Activated CD4-positive, alpha-beta T cell treated with anti-CD3 and anti-CD28 coated beads for 1 hour (primary cell): ENCODE results near the gene RAPGEF2.
"Not testable (repeated sequence)": the region's sequence is repeated elsewhere in the genome, so short reads cannot be mapped to it uniquely, and the experiment has no call there.

Source experiments
- DNase-seq: peaks from one replicate; pipeline ENCODE4 v3.0.0-alpha.2; 2020

The RAPGEF2 gene

DNA sequence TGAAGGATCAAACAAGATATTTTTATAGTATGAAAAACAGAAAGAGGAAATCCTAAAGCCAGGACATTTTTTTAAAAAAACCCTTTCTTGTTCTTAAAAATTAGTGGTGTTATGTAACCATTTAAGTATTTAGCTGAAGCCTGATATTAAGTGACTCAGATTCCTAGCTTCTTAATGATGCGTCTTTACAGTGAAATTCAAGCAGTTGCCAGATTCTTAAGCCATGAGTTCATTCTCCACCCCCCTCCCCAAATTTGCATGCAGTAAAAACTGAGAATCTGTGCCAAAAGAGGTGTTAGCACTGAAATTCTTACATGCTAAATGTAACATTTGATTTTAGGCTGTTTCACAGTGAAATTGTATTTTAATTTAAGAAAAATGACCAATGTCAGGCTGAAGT is 180.8 kb downstream of the RAPGEF2 start:
- DNase-seq: no peak

DNA sequence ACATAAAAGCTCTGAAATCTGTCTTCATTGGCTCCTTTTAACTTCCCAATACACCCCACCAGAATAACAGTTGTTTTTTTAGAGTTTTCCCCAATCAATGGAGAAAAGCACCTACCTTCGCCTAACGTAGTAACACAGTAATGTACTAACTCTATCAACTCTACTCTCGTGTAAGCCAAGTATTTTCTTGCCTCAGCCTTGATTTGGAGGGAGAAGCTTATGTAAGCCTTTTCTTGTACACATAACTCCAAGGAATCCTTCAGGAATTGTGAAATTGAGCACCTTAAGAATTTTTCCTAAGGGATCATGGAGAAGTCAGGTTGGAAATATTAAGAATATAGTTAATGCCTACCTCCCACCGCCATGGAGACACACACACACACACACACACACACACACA is 181.2 kb downstream of the RAPGEF2 start:
- no peak for DNase-seq

DNA sequence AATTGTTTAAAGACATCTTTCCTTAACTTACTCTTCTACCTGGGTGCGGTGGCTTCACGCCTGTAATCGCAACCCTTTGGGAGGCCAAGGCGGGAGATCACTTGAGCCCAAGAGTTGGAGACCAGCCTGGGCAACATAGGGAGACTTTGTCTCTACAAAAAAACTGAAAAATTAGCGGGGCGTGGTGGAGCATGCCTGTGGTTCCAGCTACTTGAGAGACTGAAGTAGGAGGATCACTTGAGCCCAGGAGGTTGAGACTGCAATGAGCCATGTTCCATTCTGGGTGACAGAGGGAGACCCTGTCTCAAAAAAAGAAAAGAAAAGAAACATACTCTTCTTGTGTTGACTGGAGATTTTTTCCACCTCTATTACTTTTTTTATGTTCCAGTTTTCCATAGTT is 181.9 kb downstream of the RAPGEF2 start:
- DNase-seq: no peak

DNA sequence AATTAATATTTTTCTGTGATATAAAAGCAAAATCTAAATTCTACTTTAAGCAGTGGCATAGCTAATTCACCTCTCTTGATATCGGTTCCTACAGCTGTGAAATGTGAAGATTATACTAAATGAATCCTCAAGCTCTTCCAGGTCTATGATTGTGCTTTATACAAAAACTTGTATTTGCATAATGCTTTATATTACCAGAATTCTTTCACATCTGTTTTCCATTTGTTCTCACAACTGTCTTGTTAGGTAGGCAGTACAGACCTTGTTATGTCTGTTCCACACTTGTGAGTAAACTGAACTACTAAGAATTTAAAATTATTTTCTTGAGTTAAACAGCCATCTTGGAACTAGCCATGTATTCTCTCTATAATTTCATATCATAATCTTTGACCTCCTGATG is 184.9 kb downstream of the RAPGEF2 start:
- DNase-seq: no peak

DNA sequence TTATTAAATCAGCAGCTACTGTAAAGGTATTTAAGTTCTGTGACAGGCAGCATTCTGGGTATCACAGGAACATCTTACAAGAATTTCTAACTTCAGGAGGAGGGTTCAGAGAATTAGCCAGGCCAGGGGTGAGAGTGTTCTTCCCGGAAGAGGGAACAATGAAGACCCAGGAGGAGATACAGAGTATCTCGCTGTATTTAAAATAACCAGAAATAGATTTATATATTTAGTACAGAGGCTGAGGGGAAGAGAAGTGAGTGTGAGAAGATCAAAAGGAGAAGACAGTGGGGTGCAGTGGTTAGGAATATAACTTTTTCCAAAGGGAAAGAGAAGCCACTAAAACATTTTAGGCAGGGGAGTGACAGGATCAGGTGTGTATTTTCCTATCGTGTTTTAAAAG is 186.8 kb downstream of the RAPGEF2 start:
- no peak for DNase-seq

DNA sequence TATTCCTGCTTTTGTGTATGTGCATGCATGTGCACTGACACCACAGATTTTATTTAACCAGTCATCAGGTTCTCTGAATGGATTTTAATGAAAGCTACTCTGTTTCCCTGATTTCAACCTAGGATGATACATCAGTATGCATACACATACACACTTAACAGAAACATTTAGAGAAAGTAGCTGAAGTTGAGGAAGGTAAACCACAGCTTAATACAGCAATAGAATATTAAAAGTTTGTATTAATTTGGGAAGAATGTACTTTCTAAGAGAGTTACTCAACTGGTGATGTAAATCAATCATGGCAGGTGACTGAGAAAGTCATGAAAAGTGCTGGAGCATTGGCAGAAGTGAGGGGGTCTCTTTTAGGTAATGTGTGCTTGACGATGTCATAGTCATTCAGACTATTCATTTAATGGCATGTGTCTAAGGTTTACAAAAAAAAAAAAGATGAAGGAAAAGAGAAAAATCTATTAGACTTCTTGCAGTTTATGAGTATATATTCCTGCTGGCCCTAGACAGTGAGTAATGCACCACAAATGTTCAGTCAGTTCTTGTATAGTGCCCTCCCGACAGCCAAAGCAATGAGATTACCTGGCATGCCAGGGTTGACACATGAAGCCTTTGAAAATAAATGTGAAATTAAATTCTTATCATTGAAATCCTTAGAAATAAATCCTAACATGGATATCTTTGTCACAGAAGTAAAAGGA is 187.6 kb downstream of the RAPGEF2 start:
- no peak for DNase-seq

DNA sequence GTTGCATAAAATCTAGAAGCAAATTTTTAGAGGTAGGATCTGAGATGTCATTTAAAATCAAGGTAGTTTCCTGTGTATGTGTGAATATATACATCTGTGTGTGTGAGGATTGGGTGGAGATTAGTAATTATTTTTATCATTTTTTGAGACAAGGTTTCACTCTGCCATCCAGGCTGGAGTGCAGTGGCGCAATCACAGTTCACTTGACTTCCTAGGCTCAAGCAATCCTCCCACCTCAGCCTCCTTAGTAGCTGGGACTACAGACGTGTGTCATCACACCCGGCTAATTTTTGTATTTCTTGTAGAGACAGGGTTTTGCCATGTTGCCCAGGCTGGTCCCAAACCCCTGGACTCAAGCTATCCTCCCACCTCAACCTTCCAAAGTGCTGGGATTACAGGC is 188.3 kb downstream of the RAPGEF2 start:
- DNase-seq: no peak

DNA sequence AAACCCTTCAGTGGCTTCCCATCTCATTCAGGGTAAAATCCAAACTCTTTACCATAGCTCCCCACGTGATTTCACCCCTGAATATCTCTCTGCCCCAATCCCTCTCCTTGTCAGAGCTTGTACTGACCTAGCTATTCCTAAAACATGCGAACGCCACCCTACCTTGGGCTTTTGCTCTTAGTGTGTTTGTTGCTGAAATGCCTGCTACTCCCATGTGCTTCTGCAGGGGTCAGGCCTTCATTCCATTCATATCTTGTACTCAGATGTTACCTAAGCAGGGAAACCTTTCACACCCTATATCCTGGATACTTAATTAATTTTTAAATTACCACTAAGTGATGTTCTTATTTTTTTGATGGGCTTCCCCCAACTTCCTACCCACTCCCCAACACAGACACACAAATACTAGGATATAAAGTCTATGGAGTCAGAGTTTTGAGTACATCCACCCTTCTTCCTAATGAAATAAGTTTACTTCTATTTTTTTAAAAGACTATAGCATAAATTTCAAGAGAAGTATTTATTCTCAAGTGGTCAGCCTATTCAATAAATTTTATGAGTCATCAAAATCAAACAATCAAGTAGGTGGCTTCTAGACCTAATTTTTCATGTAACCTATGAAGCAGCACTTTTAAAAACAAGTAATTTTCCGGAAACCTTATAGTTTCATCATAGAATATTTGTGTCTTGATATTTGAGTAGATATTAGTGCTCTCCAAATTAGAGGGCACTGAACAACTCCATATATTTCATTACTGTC is 189.4 kb downstream of the RAPGEF2 start:
- DNase-seq: no peak

DNA sequence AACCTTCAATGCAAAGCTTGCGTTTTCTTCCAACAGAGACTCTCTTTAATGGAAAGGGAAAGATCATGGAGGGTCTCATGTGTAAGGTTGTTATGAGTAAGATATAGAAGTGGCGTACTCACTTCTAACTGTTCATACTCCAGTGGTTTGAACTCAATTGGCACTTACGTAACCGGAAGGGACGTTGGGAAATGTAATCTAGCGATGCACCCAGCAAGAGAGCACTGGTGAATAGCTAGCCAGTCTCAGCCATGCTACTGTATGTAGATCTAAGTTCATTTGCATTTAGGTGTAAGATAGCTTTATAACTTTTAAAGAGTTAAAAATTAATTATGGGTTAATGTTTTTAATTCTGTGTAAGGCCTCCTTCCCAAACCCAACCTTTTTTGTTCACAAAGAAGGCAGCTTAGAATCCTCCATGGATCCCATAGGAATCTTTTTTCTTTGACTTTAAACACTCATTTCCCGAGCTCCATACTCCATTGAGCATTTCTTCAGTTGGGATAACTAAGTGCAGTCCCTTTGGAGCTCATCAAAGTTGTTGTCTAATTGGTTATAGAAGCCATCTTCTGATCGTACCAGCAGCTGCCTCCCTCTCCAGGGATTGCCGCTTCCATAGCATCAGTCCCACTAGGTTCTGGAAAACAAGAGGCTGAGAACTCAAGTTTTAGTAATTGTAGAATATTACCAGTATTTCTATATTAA is 191.1 kb downstream of the RAPGEF2 start:
- no peak for DNase-seq

DNA sequence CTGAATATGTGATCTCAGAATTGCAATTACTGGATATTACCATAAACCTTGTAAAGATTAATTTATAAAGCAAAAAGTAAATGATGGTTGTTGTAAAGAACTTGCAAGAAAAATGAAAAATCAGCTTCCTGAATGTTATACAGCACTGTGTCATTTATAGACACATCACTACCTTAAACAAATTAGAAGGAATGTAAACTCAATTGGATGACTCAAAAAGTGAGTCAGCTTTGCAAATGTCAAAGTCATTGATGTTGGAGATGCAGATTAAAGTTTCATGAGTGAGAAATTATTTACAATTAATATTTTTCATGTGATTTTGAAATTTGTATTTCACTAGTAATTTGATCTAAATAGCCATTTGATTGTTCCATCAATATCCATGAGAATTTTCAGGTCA is 193.2 kb downstream of the RAPGEF2 start:
- no peak for DNase-seq

DNA sequence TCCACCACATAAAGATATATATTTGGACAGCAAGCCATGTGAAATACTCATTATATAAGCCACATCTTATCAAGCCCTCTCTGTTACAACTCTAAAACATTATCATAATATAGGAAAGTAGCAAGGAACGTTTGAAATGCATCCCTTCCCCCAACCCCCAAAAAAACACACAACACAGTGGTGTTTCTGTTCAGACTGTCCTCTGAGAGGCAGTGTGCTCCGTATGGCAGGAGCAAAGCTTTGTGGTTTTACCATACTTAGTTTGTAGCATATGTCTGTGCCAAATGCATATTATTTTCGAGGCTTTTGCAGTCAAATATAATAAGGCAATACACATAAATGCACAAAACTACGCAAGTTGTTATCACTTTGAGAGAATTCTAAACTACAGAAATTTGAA is 194.2 kb downstream of the RAPGEF2 start:
- no peak for DNase-seq

DNA sequence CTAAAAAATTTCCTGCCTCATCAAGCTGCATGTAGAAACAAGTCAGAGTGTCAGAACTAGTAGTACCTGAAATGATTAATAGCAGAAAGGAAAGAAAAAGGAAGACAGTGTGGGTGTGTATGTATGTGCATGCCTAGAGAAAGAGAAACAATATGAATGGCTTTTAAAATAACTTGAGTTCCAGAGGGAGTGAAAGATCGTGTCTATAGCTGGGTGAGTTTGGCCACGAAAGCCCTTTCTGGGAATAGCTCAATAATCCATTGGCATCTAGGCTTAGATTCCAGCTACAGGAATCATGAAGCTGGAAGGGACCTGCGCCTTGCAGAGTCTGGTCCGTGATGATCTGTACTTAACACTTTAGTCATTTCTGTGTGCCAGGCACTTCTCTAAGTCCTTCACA is 195.6 kb downstream of the RAPGEF2 start:
- DNase-seq: no peak

DNA sequence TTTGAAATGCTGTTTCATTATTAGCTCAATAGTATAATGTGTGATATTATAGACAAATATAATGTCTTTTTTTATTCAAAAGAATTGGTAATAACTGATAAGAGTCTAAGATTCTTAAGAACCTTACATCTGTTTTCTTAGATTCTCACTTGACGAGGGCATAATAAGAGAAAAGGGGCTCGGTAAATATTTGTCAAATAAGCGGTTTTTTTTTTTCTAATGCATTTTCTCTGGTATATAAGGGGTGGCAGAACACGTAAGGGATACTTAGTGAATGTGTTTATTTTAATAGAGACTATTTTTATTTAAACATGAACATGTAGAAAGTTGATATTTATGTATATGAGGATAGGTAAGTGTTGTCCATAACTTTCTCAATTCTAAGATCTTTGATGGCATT is 200.6 kb downstream of the RAPGEF2 start:
- DNase-seq: no peak

DNA sequence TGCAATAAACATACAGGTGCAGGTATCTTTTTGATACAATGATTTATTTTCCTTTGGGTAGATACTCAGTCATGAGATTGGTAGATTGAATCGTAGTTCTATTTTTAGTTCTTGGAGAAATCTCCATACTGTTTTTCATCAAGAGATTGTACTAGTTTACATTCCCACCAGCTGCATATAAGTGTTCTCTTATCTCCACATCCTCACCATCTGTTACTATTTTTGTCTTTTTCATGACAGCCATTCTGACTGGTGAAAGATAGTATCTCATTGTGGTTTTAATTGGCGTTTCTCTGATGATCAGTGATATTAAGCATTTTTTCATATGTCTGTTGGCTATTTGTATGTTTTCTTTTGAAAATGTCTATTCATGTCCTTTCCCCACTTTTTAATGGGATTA is 202.2 kb downstream of the RAPGEF2 start:
- no peak for DNase-seq

DNA sequence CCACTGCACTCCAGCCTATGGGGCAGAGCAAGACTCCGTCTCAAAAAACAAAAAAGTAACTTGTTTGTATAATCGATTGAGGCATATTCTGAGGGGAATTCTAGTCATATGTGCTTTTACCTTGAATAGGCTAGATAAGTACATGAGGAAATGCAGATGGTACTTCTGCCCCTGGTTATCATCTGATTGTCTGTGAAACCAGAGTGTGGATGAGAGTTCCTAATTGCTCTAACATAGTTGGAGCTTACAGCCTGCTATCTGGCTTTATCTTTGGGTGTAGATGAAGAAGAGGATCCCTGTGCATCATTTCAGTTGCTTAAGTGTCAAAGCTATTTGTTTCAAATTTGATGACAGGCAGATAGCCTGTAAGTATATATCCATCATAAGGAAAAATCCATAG is 205.1 kb downstream of the RAPGEF2 start:
- no peak for DNase-seq

DNA sequence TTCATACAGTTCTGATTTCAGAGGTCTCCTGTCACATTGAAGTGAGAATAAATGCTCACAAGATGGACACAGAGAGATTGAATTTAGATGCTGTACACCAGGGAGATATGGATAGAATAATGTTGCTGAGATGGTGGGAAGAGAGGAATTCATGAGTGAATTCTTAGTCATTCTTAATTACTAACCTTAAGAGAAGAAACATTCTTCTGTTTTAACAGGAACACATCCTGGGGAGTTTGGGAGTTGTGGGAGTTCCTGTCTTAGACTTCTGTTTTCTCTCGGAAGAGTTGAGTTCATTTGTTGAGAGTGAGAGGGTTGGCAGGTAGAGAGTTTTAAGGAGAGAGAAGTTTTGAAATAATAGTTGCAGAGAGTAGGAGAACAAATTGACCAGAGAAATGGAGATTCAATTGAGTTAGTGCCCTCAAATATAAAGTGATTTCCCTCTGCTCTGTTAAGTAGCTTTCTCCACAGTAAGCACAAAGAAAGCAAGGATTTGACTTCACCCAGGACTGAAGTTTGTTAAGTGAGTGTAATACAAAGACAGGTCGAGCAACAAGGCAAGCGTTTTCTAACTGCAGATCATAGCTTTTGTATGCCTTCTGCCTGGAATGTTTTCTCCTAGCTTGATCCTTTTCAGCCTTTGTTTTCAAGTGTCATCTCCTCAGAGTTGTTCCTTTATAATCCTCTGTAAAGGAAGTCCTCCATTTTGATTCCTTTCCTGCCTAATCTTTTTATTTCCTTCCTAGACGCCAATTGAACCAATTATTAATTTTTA is 205.9 kb downstream of the RAPGEF2 start:
- no peak for DNase-seq

DNA sequence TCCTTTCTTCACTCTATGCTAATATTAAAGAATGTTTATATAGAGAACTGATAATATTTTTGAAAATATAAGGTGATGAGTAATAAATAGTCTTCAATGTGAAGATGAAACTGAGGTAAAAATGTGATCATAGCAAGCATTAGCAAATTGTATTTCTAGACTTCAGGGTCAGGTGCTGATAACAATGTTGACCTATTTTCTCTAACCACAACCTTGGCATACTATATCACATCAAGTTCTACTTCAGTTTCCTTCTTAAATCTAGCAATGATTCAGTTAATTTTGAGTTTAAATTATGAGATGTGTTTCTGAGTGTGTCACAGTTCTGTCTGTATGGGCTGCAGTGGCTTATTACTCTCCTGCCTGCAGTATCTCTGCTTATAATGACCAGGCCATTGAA is 209.4 kb downstream of the RAPGEF2 start:
- no peak for DNase-seq

DNA sequence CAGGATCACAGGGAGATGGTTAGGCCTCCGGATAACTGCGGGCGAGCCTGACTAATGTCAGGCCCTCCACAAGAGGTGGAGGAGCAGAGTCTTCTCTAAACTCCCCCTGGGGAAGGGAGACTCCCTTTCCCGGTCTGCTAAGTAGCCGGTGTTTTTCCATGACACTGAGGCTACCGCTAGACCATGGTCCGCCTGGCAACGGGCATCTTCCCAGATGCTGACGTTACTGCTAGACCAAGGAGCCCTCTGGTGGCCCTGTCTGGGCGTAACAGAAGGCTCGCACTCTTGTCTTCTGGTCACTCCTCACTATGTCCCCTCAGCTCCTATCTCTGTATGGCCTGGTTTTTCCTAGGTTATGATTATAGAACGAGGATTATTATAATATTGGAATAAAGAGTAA is 213.0 kb downstream of the RAPGEF2 start:
- not testable (repeated sequence) for DNase-seq

DNA sequence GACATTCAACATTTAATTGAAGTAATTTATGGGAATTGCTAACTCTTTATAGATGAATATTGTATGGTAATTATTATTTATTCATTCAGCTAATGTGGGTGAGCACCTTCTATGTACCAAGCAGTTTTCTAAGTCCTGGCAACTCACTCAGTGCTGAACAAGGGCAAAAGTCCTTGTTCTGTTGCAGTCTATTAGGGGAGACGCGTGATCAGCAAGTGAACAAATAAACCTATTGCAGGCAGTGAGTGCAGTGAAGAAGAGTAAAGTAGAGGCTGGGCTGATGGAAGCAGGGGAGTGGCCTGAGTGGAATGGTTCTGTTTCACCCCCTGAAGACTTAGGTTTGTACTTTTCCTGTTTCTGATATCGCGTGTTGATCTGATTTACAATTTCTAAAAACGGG is 214.3 kb downstream of the RAPGEF2 start:
- no peak for DNase-seq

DNA sequence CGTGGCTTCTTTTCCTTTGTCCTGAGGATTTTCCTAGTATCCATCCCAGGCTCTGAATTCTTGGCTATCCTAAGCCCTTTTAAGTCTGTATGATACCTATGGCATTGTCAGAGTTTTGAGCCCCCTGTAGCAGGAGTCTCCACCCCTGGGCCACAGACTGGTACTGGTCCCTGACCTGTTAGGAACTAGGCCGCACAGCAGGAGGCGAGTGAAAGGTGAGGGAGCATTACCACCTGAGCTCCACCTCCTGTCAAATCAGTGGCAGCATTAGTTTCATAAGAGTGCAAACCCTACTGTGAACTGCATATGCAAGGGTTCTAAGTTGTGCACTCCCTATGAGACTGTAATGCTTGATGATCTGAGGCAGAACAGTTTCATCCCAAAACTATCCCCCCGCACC is 216.1 kb downstream of the RAPGEF2 start:
- DNase-seq: no peak

DNA sequence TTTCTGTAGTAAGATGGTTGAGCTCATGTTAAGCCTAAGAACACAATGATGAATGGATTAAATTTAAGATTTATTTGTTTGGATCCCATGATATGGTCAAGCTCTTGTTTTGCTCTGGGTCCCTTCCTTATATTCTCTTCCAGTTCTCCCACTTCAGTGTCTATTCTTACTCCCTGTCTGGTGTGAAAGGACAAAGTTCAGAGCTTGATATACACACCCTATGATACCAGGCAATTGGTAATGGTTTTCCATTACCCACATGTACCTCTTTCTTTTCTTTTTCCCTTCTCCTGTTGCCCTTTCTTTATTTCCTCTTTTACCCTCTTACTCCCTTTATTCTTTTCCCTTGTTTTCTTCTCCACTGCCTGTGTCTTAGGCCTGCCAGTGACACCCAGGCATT is 223.6 kb downstream of the RAPGEF2 start:
- DNase-seq: no peak

DNA sequence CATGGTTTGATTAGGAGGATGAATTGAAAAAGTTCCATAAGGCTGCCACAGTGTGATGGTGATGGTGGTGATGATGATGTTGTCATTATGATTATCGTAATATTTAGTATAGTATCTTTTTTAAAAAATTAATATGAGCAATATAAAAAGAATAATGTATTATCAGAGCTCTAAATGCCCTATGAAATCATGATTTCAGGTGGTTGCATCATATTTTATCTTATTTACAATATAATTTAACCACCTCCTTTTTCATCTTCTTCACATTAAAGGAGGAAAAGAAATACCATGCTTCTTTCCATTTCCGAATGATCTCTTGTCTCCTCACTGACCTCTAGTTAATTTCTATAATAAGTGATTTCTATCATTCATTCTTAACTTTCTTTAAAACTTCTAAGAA is 225.9 kb downstream of the RAPGEF2 start:
- no peak for DNase-seq

DNA sequence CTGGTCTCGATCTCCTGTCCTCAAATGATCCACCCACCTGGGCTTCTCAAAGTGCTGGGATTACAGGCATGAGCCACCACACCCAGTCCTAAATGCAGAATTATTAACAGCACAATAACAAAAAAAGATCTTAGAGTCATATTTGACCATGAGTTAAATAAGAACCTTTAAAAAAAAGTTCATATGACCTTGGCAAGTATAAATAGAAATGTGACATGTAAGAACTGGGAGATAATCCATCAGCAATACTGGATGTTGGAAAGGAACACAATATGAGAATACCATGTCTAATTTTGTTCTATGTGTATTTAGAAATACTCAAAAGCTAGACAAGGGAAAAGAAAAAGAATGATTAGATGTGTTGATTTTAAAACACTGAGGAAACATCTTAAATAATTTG is 231.6 kb downstream of the RAPGEF2 start:
- no peak for DNase-seq
